GM18511 (cell line): ENCODE data around the gene ARHGAP32.
"Not testable (repeated sequence)": the region's sequence is repeated elsewhere in the genome, so short reads cannot be mapped to it uniquely, and the experiment has no call there.

ENCODE experiments used
- ATAC-seq: cut with Tn5 transposase; IDR thresholded peaks from one replicate; pipeline ENCODE4 v1.9.1; 2021; ENCODE audit warnings: mild to moderate bottlenecking, moderate library complexity; ENCODE audit not compliant: unreplicated experiment

The ARHGAP32 gene

GRCh38 chr11:129204150-129204838 lies 12.2 kb upstream of the ARHGAP32 start:
- no peak for ATAC-seq

GRCh38 chr11:129202646-129203045 lies 10.5 kb upstream of the ARHGAP32 start:
- no peak for ATAC-seq

- ATAC-seq, result no peak
Measured at GRCh38 chr11:129195682-129196081, 3.6 kb upstream of the ARHGAP32 start.

- ATAC-seq, result no peak
Measured at GRCh38 chr11:129191649-129192048, 476 bp downstream of the ARHGAP32 start.

GRCh38 chr11:129190087-129190486 lies 2.0 kb downstream of the ARHGAP32 start:
- no peak for ATAC-seq

- no peak for ATAC-seq
Measured at GRCh38 chr11:129189646-129190045, 2.5 kb downstream of the ARHGAP32 start.

GRCh38 chr11:129185082-129185481 lies 7.0 kb downstream of the ARHGAP32 start:
- not testable (repeated sequence) for ATAC-seq

GRCh38 chr11:129184581-129184980 lies 7.5 kb downstream of the ARHGAP32 start:
- ATAC-seq, result no peak

GRCh38 chr11:129167315-129167714 lies 24.8 kb downstream of the ARHGAP32 start:
- ATAC-seq, result no peak

- ATAC-seq, result no peak
Measured at GRCh38 chr11:129163714-129164164, 28.4 kb downstream of the ARHGAP32 start.

GRCh38 chr11:129157080-129157479 lies 35.0 kb downstream of the ARHGAP32 start:
- ATAC-seq, result not testable (repeated sequence)

- ATAC-seq, result no peak
Measured at GRCh38 chr11:129155745-129156144, 36.4 kb downstream of the ARHGAP32 start.

- ATAC-seq, result no peak
Measured at GRCh38 chr11:129148487-129148886, 43.6 kb downstream of the ARHGAP32 start.

GRCh38 chr11:129146191-129146590 lies 45.9 kb downstream of the ARHGAP32 start:
- no peak for ATAC-seq

- no peak for ATAC-seq
Measured at GRCh38 chr11:129145276-129145675, 46.8 kb downstream of the ARHGAP32 start.

GRCh38 chr11:129144256-129144655 lies 47.9 kb downstream of the ARHGAP32 start:
- ATAC-seq, result no peak

GRCh38 chr11:129143335-129143734 lies 48.8 kb downstream of the ARHGAP32 start:
- ATAC-seq, result no peak

GRCh38 chr11:129141748-129142523 lies 50.2 kb downstream of the ARHGAP32 start:
- ATAC-seq, result no peak

GRCh38 chr11:129131316-129131715 lies 60.8 kb downstream of the ARHGAP32 start:
- no peak for ATAC-seq

GRCh38 chr11:129128881-129129620 lies 63.1 kb downstream of the ARHGAP32 start:
- not testable (repeated sequence) for ATAC-seq

- ATAC-seq, result no peak
Measured at GRCh38 chr11:129119036-129119435, 73.1 kb downstream of the ARHGAP32 start.
